T-helper 17 cell (primary cell): ENCODE results near the gene NOXO1. TPM values are rescaled to one million over a fixed set of nuclear protein-coding genes. Genes with fewer than 3 reads are reported as not detected.
A peak's percentile ranks its signal among the peaks of the same experiment; 100 is the strongest.
"Not testable (repeated sequence)": the region's sequence is repeated elsewhere in the genome, so short reads cannot be mapped to it uniquely, and the experiment has no call there.

ENCODE experiments used
- ATAC-seq: fragments of 150-1000 bp; cut with Tn5 transposase; 2 replicates; pipeline ENCODE4 v1.10.0; 2021; ENCODE audit warnings: mild to moderate bottlenecking, moderate library complexity
- DNase-seq, 3 donors: peaks; one replicate each; pipeline versions ENCODE4 v3.0.0 to v3.0.0-alpha.2; 2020 to 2021
- H3K9me3 ChIP-seq: one replicate; pipeline ENCODE4 v1.7.0; 2013; ENCODE audit warnings: low read length, mild to moderate bottlenecking; ENCODE audit not compliant: control insufficient read depth, poor library complexity, severe bottlenecking
- H3K27ac Mint-ChIP-seq: one replicate; pipeline ENCODE4 v1.8.0; 2022; ENCODE audit warnings: mild to moderate bottlenecking, moderate library complexity, mixed read lengths
- H3K27me3 Mint-ChIP-seq: one replicate; pipeline ENCODE4 v1.8.0; 2022; ENCODE audit warnings: mixed read lengths
- H3K36me3 Mint-ChIP-seq: one replicate; pipeline ENCODE4 v1.8.0; 2022; ENCODE audit warnings: low read depth, mixed read lengths
- H3K4me1 Mint-ChIP-seq: one replicate; pipeline ENCODE4 v1.8.0; 2022; ENCODE audit warnings: mild to moderate bottlenecking, mixed read lengths
- H3K4me3 Mint-ChIP-seq: one replicate; pipeline ENCODE4 v1.8.0; 2022; ENCODE audit warnings: mild to moderate bottlenecking, moderate library complexity, mixed read lengths
- total RNA-seq, 4 donors: library from RNA in 2 of 4; stranded (reverse) in 2 of 4; gene quantifications; one replicate each; pipeline ENCODE4 v1.2.3 and lab custom pipeline; 2022 to 2026

NOXO1 gene
- total RNA-seq, 2 donors from 2014 or later, result 0.40 to 0.78 TPM

DNA sequence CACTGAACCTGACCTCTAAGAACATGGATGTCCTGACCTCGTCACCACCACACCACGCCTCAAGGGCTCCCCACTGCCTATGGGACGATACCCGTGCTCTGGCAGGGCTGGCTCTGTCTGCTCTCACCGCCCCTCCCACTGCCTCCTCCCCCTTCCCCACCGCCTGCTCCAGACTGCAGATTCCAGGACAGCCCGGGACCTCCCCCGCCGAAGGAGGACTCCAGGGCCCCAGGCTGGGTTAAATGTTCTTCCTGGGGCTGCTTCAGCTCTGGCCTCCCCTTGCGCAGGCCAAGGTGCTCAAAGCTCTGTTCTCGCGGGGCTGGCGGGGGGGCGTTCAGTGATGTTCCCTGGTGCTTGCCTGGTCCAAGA, 41.4 kb upstream of the NOXO1 start:
- ATAC-seq (peak; percentile 20), DNase-seq (peak in 1 of 3 donors; percentile 17)
- H3K9me3 ChIP-seq, result no peaks in the 10 kb centered on the region
- Mint-ChIP-seq H3K4me3 (peak overlapping the region; percentile 82), H3K36me3 (peaks cover 2% of the 10 kb centered on the region), H3K4me1 (peaks cover 10% of the 10 kb centered on the region), H3K27me3 (peaks cover 21% of the 10 kb centered on the region), H3K27ac (peak overlapping the region; percentile 43)

- ATAC-seq, result no peak
- Mint-ChIP-seq H3K4me1 (peaks cover 7% of the 10 kb centered on the region), H3K27ac (no peak overlapping the region), H3K4me3 (peak overlapping the region; percentile 39), H3K27me3 (peaks cover 21% of the 10 kb centered on the region), H3K36me3 (peaks cover 2% of the 10 kb centered on the region)
- no peak for DNase-seq
- no peaks in the 10 kb centered on the region for H3K9me3 ChIP-seq
Observed at GRCh38 chr16:2019921-2020831, 38.9 kb upstream of the NOXO1 start.

DNA sequence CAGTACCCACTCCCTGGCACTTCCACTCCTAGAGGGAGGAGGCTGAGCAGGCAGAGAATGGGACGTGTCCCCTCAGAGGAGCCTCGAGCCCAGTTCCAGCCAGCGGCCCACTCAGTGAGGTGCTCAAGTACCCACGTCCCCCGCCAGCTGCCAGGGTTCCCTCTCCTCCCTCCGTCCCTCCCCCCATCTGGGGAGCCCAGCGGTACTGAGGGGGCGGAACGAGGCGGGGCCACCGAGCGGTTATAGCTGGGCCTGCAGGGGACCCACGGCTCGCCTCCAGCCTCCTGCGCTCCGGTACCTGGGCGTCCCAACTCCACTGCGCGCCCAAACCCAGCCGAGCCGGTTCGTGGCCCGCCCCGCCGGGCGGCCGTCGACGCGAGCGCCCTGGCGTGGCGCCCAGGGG, 38.2 kb upstream of the NOXO1 start, which contains the start of gene NPW:
NPW (plus strand) TSS at position 268 of the 403 bp plus-strand sequence.
- peak within 1 kb of the TSS; percentile 39 for H3K4me3 Mint-ChIP-seq
- no peak for DNase-seq

GRCh38 chr16:2016407-2016922, 35.2 kb upstream of the NOXO1 start:
- Mint-ChIP-seq H3K27ac (no peak overlapping the region), H3K4me1 (no peaks in the 10 kb centered on the region), H3K4me3 (no peak overlapping the region), H3K36me3 (peaks cover 2% of the 10 kb centered on the region), H3K27me3 (peaks cover 12% of the 10 kb centered on the region)
- DNase-seq, result no peak
- no peaks in the 10 kb centered on the region for H3K9me3 ChIP-seq
- no peak for ATAC-seq

More for the DNA sequence above, 38.2 kb upstream of the NOXO1 start, which contains the start of gene NPW:
- no peak within 1 kb of the TSS for H3K27ac Mint-ChIP-seq
- peaks cover 2% of the 10 kb centered on the region for H3K36me3 Mint-ChIP-seq
- peaks cover 21% of the 10 kb centered on the region for H3K27me3 Mint-ChIP-seq
- ATAC-seq, result no peak
- H3K4me1 Mint-ChIP-seq, result peaks cover 7% of the 10 kb centered on the region
- no peaks in the 10 kb centered on the region for H3K9me3 ChIP-seq

- Mint-ChIP-seq H3K27me3 (peaks cover 11% of the 10 kb centered on the region), H3K27ac (no peak overlapping the region), H3K4me1 (no peaks in the 10 kb centered on the region), H3K36me3 (peaks cover 2% of the 10 kb centered on the region), H3K4me3 (no peak overlapping the region)
- DNase-seq (no peak), ATAC-seq (no peak)
- no peaks in the 10 kb centered on the region for H3K9me3 ChIP-seq
Observed at GRCh38 chr16:2015947-2016208, 34.6 kb upstream of the NOXO1 start.

GRCh38 chr16:2015117-2015946, 34.1 kb upstream of the NOXO1 start:
- H3K27ac Mint-ChIP-seq, result no peak overlapping the region
- H3K27me3 Mint-ChIP-seq, result peaks cover 6% of the 10 kb centered on the region
- peaks cover 2% of the 10 kb centered on the region for H3K36me3 Mint-ChIP-seq
- H3K9me3 ChIP-seq, result no peaks in the 10 kb centered on the region
- ATAC-seq (no peak), DNase-seq (no peak)
- H3K4me1 Mint-ChIP-seq, result no peaks in the 10 kb centered on the region
- no peak overlapping the region for H3K4me3 Mint-ChIP-seq

GRCh38 chr16:2013527-2013926, 32.3 kb upstream of the NOXO1 start:
- peaks cover 7% of the 10 kb centered on the region for H3K4me1 Mint-ChIP-seq
- ATAC-seq (no peak), DNase-seq (no peak)
- H3K27ac Mint-ChIP-seq, result no peak overlapping the region
- no peaks in the 10 kb centered on the region for H3K36me3 Mint-ChIP-seq
- H3K9me3 ChIP-seq, result no peaks in the 10 kb centered on the region
- H3K27me3 Mint-ChIP-seq, result peaks cover under 1% of the 10 kb centered on the region
- H3K4me3 Mint-ChIP-seq, result no peak overlapping the region

- not testable (repeated sequence) for H3K36me3 Mint-ChIP-seq, H3K27me3 Mint-ChIP-seq, H3K9me3 ChIP-seq, H3K4me3 Mint-ChIP-seq, H3K27ac Mint-ChIP-seq, ATAC-seq, DNase-seq
- H3K4me1 Mint-ChIP-seq, result peaks cover 19% of the 10 kb centered on the region
Observed at GRCh38 chr16:2011726-2012125, 30.5 kb upstream of the NOXO1 start.

DNA sequence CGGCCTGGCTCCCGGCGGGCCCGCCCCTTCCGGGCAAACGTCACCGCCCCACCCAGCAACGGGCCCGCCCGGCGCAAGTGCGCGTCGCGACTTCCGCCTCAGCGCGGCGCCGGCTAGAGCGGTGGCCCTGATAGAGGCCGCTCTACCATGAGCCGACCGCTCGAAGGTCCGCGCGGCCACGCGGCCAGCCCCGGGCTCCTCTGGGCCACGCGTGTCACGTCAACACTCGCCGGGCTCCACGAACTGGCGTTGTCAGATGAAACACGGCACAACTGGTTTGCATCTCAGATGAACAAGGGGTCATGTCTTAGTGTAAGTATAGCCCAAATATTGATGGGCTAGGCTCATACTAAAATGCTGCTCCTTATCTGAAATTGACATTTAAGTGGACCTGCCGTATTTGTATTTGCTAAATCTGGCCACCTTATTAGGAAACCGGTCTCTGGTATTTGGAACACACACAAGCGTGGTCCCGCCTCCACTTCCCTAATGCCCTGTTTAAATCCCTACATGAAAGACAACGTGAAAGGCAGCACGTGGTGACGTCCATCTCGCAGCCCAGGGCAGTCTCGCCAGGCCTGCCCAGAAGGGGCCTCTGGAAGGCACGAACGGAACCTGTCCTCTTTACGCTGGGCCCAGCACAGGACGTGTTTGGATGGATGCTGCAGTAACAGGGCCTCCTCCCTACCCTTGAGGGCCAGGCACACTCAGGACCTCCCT, 28.7 kb upstream of the NOXO1 start, which contains the start of gene ZNF598:
ZNF598 (minus strand) TSS at position 31 of the 720 bp plus-strand sequence.
- DNase-seq, result peak; percentile 72 to 79 (median 72)
- Mint-ChIP-seq H3K36me3 (no peaks in the 10 kb centered on the region), H3K4me1 (peaks cover 23% of the 10 kb centered on the region), H3K27ac (peak within 1 kb of the TSS; percentile 91), H3K27me3 (no peaks in the 10 kb centered on the region), H3K4me3 (peak within 1 kb of the TSS; percentile 88)
- no peaks in the 10 kb centered on the region for H3K9me3 ChIP-seq
- peak; percentile 96 for ATAC-seq

GRCh38 chr16:2009164-2009711, 28.0 kb upstream of the NOXO1 start:
- DNase-seq (no peak), ATAC-seq (peak; percentile 54)
- H3K4me3 Mint-ChIP-seq, result peak overlapping the region; percentile 88
- no peaks in the 10 kb centered on the region for H3K36me3 Mint-ChIP-seq
- peak overlapping the region; percentile 83 for H3K27ac Mint-ChIP-seq
- H3K27me3 Mint-ChIP-seq, result no peaks in the 10 kb centered on the region
- peaks cover 25% of the 10 kb centered on the region for H3K4me1 Mint-ChIP-seq
- H3K9me3 ChIP-seq, result no peaks in the 10 kb centered on the region

- ATAC-seq, result no peak
- Mint-ChIP-seq H3K4me1 (peaks cover 25% of the 10 kb centered on the region), H3K27me3 (no peaks in the 10 kb centered on the region), H3K4me3 (peak overlapping the region; percentile 88), H3K36me3 (no peaks in the 10 kb centered on the region), H3K27ac (peak overlapping the region; percentile 83)
- no peak for DNase-seq
- no peaks in the 10 kb centered on the region for H3K9me3 ChIP-seq
Observed at GRCh38 chr16:2008631-2009163, 27.4 kb upstream of the NOXO1 start.

GRCh38 chr16:2008009-2008526, 26.8 kb upstream of the NOXO1 start:
- ATAC-seq (no peak), DNase-seq (no peak)
- Mint-ChIP-seq H3K36me3 (no peaks in the 10 kb centered on the region), H3K27me3 (no peaks in the 10 kb centered on the region), H3K4me1 (peaks cover 25% of the 10 kb centered on the region), H3K27ac (peak overlapping the region; percentile 83), H3K4me3 (peak overlapping the region; percentile 88)
- H3K9me3 ChIP-seq, result no peaks in the 10 kb centered on the region
